ENCODE results near the gene ATMIN. TPM values are rescaled to one million over a fixed set of nuclear protein-coding genes. Genes with fewer than 3 reads are reported as not detected.

The ATMIN gene
- polyA plus RNA-seq, 1 of the 3 experiments (the other 2 are of a cell fraction) = 15.3 TPM

GRCh38 chr16:81006211-81006812 is 29.3 kb upstream of the ATMIN start:
- Histone ChIP-seq H3K27ac (ENCODE audit: low read depth in 2 of 2, low read length in 1 of 2) (peak overlapping the region; percentile 95 to 99), H3K79me2 (ENCODE audit: insufficient read depth) (peaks cover 93% of the 10 kb centered on the region), H3K4me3 (ENCODE audit: low read depth in 2 of 2, low read length in 1 of 2) (peak overlapping the region; percentile 94 to 97), H3K4me2 (peak overlapping the region; percentile 86), H2AFZ (ENCODE audit: low read depth) (peak overlapping the region; percentile 88), H3K4me1 (ENCODE audit: control insufficient read depth in 1 of 2, insufficient read depth in 2 of 2, low read depth in 1 of 2, low read length in 1 of 2) (peaks cover 0 to 15% of the 10 kb centered on the region in 2 experiments; a peak in 2 of 4 replicates), H3K9me2 (no peaks in the 10 kb centered on the region), H3K36me3 (replicated peaks in 1 of 2; ENCODE audit: control insufficient read depth in 1 of 2, insufficient read depth in 2 of 2, low read length in 1 of 2) (no peaks in the 10 kb centered on the region), H3K9ac (peak overlapping the region; percentile 96), H3F3A (replicated peaks; ENCODE audit: insufficient read depth) (peaks cover 6% of the 10 kb centered on the region), H4K20me1 (ENCODE audit: insufficient read depth) (peaks cover 27% of the 10 kb centered on the region; the same call in 1 of the 2 replicates), H3K9me3 (no peaks in the 10 kb centered on the region), H3K27me3 (ENCODE audit: insufficient read depth) (no peaks in the 10 kb centered on the region)
- CTCF ChIA-PET = interaction anchor here (0.9 to 3.9 kb wide), 6 partner anchors 13 to 732 kb away, joined by 3 to 46 read pairs (median 10); partner anchors contain the start of gene ATMIN
- peak; percentile 40; the same call in 1 of the 2 replicates for TF ChIP-seq MXI1 (IDR thresholded peaks at IDR 0.05; ENCODE audit: low read depth, low read length)
- peak; percentile 43; the same call in 1 of the 2 replicates for TF ChIP-seq PBX3 (IDR thresholded peaks at IDR 0.05)
- no peak for TF ChIP-seq USF1 (IDR thresholded peaks at IDR 0.05; ENCODE audit: borderline replicate concordance, low read depth)
- TF ChIP-seq SIN3A (IDR thresholded peaks at IDR 0.05; ENCODE audit: borderline replicate concordance, low read depth, low read length) = peak; percentile 12; the same call in 1 of the 2 replicates
- POLR2A ChIA-PET = interaction anchor here (0.6 to 1.2 kb wide), 3 partner anchors 29 to 1163 kb away, joined by 3 to 5 read pairs (median 3); partner anchors contain the start of gene ATMIN
- under 1% methylated on average over 23 of the region's 50 CpGs for whole genome bisulfite sequencing (ENCODE audit: low lambda C conversion rate)
- DNase-seq = peak; percentile 67

- peak; percentile 94 for DNase-seq
- peak within 1 kb of the TSS; percentile 88 for H2AFZ ChIP-seq (ENCODE audit: low read depth)
- H3K79me2 ChIP-seq (ENCODE audit: insufficient read depth) = peaks cover 89% of the 10 kb centered on the region
- H3K9me2 ChIP-seq = no peaks in the 10 kb centered on the region
- H3K9ac ChIP-seq = peak within 1 kb of the TSS; percentile 96
- CTCF ChIA-PET = interaction anchor here (0.9 to 1.4 kb wide), 3 partner anchors 28 to 729 kb away, joined by 3 to 6 read pairs (median 5); partner anchors contain the start of gene ATMIN
- no peaks in the 10 kb centered on the region for H3K9me3 ChIP-seq
- H3F3A ChIP-seq (replicated peaks; ENCODE audit: insufficient read depth) = peaks cover 6% of the 10 kb centered on the region
- H3K4me3 ChIP-seq (ENCODE audit: low read depth in 2 of 2, low read length in 1 of 2) = peak within 1 kb of the TSS; percentile 94 to 97
- 1% methylated on average over 37 of the region's 75 CpGs for WGBS (ENCODE audit: low lambda C conversion rate)
- peaks cover 0 to 3% of the 10 kb centered on the region in 2 experiments for H3K36me3 ChIP-seq (replicated peaks in 1 of 2; ENCODE audit: control insufficient read depth in 1 of 2, insufficient read depth in 2 of 2, low read length in 1 of 2)
- POLR2A ChIA-PET = interaction anchor here (0.6 to 1.2 kb wide), 4 partner anchors 29 to 1163 kb away, joined by 3 to 5 read pairs (median 3); partner anchors contain the start of gene ATMIN
- no peaks in the 10 kb centered on the region for H3K27me3 ChIP-seq (ENCODE audit: insufficient read depth)
- H4K20me1 ChIP-seq (ENCODE audit: insufficient read depth) = peaks cover 23% of the 10 kb centered on the region; the same call in 1 of the 2 replicates
- peak within 1 kb of the TSS; percentile 86 for H3K4me2 ChIP-seq
- H3K4me1 ChIP-seq (ENCODE audit: control insufficient read depth in 1 of 2, insufficient read depth in 2 of 2, low read depth in 1 of 2, low read length in 1 of 2) = peaks cover 0 to 15% of the 10 kb centered on the region in 2 experiments; a peak in 2 of 4 replicates
- peak within 1 kb of the TSS; percentile 95 to 99 for H3K27ac ChIP-seq (ENCODE audit: low read depth in 2 of 2, low read length in 1 of 2)
- TF ChIP-seq SIN3A (IDR thresholded peaks at IDR 0.05; ENCODE audit: borderline replicate concordance, low read depth, low read length) (peak; percentile 72), USF2 (IDR thresholded peaks at IDR 0.05; ENCODE audit: borderline replicate concordance, low read depth, low read length) (peak; percentile 79), TCF12 (IDR thresholded peaks at IDR 0.05) (peak; percentile 5; the same call in 1 of the 2 replicates), SMC3 (IDR thresholded peaks at IDR 0.05; ENCODE audit: low read depth, low read length) (no peak), RCOR1 (IDR thresholded peaks at IDR 0.05; ENCODE audit: low read length) (no peak), USF1 (IDR thresholded peaks at IDR 0.05; ENCODE audit: borderline replicate concordance, low read depth) (peak; percentile 94), MXI1 (IDR thresholded peaks at IDR 0.05; ENCODE audit: low read depth, low read length) (peak; percentile 66), MEF2A (IDR thresholded peaks at IDR 0.05; ENCODE audit: borderline replicate concordance, low read depth) (no peak), RXRA (IDR thresholded peaks at IDR 0.05; ENCODE audit: borderline replicate concordance, low read depth) (no peak), GABPA (IDR thresholded peaks at IDR 0.05; ENCODE audit: low read depth) (peak; percentile 36; the same call in 1 of the 2 replicates), PBX3 (IDR thresholded peaks at IDR 0.05) (no peak), CHD2 (IDR thresholded peaks at IDR 0.05; ENCODE audit: low read length, partially characterized antibody) (peak; percentile 28), JUND (IDR thresholded peaks at IDR 0.05) (peak; percentile 34), NRF1 (IDR thresholded peaks at IDR 0.05; ENCODE audit: low read depth, low read length) (peak; percentile 81)
Observed at GRCh38 chr16:81006813-81007695, 28.6 kb upstream of the ATMIN start, which contains the start of the genes CENPN and CMC2. CENPN (plus strand) TSS chr16:81007214; CDS start chr16:81011940, 4,726 bp downstream. CMC2 (minus strand) TSS chr16:81006885; CDS start chr16:80997394, 9,491 bp downstream.

Data from SK-N-SH (cell line).